NCI-H524 treated with DMSO at 0.1 percent for 48 hours (cell line): ENCODE results near the gene CLMN.

Experiments
- DNase-seq: peaks from one replicate; lab custom pipeline; 2025; lab: John Stamatoyannopoulos, UW

The CLMN gene

DNA sequence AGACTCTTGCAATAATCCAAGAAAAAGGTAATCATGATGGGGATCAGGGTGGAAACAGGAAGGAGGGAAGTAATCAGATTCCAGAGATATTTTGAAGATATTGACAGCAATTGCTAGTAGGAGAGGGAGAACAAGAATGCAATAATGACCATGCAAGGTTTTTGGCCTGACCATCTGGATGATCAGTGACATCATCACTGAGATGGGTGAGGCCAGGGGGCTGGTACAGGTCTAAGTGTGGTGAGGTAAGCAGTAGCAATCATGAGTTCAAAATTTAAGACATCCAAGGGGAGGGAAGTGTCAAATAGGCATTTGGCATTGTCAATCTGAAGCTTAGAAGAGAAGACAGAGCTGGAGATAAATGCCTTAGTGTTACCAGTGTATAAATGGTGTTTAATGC, 24.8 kb upstream of the CLMN start:
- no peak for DNase-seq

GRCh38 chr14:95341564-95341963, 21.9 kb upstream of the CLMN start:
- no peak for DNase-seq

DNA sequence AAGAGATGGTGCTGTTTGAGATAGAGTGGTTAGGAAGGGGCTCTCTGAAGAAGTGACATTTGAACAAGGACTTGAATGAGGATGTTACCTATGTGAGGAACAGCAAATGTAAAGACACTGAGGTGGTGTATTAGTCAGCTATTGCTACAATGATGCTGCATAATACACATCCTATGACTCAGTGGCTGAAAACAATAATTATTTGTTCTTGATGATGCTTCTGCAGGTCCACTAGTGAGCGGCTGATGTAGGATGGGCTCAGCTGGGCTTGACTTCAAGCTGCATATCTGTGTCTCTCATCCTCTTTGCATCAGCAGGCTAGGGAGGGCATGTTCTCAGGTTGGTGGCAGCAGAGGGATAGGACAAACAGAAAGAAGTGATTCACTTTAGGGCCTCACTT, 21.4 kb upstream of the CLMN start:
- no peak for DNase-seq

DNA sequence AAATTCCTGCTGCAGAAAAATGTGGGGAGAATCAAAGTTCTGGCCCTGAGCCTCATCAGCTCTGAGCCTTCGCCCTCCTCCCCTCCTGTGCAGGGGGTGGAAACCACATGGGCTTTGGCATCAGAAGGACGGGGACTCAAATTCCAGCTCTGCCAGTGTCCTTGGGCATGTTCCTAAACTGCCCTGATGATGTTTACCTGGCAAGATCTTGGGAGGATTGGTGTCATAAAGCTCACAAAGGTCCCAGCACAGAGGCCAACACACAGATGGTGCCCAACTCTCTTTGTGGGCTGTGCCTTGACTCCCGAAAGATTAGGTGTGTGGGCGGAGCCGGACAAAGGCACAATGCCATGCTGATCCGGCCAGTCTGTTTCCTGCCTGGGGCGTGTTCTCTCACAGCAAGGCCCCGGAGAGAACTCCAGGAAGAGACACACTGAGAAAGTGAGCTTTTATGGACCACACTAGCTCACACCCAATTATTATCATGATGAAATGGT, 20.5 kb upstream of the CLMN start:
- DNase-seq: no peak

DNA sequence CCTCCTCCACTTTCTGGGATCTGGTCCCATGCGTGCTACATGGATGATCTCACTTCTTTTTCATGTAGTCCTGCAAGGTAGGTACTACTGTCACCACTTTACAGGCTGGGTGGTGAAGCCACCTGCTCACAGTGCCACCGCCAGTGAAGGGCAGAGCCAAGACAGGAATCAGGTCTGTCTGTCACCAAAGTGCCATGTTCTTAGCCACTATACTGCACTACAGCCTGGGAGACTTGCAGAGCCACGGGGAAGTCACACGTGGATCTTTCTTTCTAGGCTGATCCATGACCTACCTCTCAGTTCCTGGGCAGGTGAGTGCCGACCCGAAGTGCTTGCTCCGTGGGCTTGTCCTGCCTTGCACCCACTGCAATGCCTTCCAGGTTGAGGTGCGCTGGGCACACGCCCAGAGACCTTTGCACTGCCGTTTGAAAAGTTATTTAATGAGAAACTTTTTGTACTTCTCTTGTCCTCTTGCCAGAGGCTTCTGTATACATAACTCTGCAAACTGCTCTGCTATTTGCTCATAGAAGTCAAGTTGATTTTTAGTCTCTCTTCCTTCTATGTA, 19.7 kb upstream of the CLMN start:
- no peak for DNase-seq

DNA sequence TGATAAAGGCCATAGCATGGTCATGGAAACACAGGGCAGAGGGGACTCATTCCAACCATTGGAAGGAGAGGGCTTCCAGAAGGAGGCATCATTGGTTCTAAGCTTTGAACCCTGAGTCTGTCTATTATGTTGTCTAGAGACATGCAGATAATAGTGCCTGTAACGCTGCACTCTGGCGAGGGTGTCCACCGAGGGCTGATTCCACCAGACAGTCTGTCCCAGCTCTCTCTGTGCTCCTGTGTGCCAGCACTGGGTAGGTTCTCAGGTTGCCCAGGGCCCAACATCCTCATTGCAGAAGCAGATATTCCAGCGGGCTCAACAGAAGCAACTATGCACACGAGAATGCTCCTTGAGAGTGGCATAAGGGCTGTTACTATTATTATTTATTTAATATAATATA, 18.7 kb upstream of the CLMN start:
- DNase-seq: no peak

DNA sequence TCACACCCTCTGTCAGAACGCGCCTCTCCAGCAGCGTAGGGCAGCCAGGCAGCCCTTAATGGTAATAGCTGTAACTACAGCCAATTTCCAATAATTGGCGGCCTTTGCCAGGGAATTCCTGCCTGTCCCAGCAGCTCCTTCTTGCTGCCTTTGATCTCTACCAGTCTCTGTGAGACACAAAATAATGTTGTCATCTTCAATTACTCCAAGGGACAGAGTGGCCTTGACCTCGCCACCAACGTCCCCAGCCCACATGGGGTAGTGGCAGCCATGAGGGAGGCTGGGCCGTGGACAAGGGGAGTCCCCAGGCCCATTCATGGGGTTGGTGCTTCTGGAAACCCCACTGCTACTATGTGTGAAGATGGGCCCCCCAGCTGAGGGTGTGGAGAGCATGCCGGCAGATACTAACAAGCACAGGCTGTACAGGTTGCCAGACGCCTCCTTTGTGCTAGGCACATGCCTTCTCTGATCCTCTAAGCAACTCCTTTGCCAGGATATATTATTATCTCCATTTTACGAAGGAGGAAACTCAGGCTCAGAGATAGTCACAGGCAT, 17.4 kb upstream of the CLMN start:
- DNase-seq: no peak

DNA sequence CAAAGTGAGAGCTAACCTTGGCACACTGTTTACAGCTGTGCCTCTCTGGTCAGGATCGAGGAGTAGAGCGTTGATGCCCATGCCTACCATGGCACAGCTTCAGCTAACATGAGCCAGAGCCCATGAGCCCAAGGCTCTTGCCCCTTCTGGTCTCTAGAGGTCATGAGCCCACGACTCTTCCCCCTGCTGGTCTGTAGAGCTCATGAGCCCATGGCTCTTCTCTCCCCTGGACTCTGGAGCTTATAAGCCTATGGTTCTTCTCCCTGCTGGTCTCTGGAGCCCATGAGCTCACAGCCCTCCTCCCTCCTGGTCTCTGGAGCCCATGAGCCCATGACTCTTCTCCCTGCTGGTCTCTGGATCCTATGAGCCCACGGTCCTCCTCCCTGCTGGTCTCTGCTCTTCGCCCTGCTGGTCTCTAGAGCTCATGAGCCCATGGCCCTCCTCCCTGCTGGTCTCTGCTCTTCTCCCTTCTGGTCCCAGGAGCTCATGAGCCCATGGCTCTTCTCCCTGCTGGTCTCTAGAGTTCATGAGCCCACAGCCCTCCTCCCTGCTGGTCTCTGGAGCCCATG, 16.6 kb upstream of the CLMN start:
- DNase-seq: no peak

DNA sequence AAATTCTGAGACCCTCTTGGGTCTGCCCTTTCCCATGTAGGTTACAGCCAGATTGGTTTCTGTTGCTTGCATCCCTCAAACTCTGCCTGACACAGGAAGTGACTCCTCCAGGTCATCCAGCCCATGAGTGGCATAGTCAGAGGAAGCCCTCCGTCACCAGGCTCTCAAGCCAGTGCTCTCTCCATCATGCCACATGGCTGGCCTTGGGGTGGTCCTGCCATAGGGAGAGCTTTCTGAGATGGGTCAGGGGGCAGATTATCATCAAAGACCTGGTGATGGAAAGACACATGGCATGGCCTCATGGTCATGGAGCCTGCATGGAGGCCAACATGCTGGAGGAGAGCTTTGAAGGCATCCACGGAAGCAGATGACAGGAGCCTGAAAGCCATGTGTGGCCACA, 15.4 kb upstream of the CLMN start:
- no peak for DNase-seq

DNA sequence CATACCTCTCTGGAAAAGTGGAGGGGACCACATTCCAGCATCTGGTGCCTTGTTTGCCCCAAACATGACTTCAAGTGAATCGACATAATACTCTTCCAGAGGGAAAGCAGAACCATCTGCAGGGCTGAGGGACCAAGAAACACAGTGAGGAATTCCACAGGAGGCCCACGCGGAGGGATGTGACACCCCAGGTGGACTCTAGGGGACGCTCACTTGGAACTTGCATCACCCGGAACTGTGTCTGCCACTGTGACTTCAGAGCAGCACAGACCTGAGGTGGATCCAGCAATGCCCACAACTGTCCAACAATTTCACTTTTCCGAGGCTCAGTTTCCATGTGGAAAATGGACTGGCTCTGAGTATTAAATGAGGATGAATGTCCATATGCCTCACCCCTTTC, 14.3 kb upstream of the CLMN start:
- no peak for DNase-seq

- no peak for DNase-seq
Observed at GRCh38 chr14:95332641-95333040, 12.9 kb upstream of the CLMN start.

- no peak for DNase-seq
Observed at GRCh38 chr14:95331708-95332408, 12.2 kb upstream of the CLMN start.

GRCh38 chr14:95330591-95331370, 11.1 kb upstream of the CLMN start:
- no peak for DNase-seq

DNA sequence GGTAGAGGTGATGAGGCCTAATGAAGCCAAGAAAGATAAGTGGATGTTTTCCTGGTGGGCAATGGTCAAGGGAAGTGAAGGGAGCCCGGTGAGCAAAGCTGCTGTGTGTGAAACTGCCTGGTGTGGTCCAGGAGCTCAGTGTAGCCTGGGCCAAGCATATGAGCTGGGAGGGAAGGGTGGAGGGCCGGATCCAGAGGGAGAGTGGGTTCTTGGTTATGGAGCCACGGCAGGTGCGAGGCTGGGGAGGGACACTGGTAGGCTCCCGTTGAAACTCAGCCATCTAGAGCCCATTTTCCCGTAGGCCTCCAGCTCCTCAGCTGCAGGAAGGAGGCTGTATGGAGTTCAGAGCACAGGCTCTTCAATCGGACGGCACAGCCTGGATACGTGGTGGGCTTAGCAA, 10.2 kb upstream of the CLMN start:
- no peak for DNase-seq

DNA sequence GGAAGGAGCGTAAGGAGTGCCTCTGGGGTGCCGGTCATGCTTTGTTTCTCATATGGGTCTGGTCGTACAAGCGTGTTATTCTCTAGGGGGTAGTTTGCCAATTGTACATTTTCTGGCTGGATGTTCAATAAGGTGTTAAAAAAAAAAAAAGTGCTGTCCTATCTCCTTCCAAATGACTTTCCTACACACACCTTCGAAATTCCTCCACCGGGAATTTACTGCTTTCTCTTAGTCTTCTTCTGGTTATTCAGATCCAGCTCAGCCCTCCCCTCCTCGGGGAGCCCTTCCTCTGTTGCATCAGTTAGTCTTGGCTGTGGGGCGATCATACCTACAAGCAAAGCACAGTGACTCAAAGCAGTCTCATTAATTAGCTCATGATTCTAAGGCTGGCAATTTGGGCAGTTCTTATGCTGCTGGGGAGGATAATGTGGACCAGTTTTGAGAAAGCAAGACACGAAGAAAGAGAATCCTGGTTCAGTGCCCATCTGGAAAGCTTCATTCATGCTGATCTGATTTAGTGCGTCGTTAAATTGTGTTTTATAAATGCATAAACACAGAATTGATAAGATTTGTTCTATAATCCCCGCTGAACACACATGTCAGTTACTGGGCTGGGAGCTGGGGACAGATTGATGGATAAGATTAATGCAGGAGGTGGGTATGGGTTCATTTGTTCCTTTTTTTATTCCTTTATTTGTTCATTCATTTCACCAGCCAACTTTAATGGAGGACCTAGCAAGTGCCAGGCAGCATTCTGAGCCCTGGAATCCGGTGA, 9.2 kb upstream of the CLMN start:
- DNase-seq: no peak

DNA sequence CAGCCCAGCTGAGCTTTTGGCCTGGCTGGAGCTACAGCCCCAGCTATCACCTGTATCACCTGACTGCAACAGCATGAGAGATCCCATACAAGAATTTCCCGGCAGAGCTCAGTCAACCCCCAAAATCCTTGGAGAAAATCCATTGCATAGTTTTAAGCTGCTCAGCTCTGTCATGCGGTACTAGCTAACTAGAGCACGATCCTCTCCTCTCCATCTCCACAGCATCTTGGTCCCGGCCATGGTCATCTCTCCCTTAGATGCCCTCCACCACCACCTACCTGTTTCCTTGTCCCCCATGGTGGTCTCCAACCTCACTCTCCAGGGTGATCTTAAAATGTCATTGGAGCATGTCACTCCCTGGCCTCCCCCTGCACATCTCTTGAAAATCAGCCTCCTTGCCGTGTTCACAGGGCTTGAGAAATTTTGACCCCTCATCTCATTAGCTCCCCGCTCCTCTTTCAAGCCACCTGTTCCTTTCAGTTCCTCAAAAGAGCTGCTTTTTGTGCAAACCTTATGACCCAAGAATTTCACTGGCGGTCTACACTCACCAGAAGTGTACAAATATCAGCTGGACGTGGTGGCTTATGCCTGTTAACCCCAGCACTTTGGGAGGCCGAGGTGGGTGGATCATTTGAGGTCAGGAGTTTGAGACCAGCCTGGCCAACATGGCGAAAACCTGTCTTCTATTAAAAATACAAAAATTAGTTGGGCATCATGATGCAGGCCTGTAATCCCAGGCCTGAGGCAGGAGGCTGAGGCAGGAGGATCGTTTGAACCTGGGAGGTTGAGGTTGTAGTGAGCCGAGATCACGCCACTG, 8.1 kb upstream of the CLMN start:
- DNase-seq: no peak

- no peak for DNase-seq
Observed at GRCh38 chr14:95326987-95327386, 7.3 kb upstream of the CLMN start.

- DNase-seq: no peak
Observed at GRCh38 chr14:95323917-95324316, 4.2 kb upstream of the CLMN start.

DNA sequence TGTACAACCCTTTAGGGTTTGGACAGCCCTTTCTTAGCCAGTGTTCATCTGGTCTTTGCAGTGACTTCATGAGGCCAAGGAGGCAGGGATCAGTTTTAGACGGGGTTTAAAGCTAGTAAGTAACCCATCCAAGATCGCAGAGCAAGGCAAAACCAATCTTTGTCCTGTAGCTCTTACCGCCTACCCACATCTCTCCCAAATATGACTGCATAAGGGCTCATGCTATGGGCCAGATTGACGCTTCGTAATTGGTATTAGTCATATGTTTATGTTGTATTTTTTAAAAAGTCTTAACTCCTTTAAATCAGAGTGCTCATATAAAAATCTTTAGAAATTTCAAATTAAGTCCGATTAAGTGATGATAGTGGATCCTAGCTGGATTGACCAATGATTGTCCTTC, 3.7 kb upstream of the CLMN start:
- no peak for DNase-seq

- no peak for DNase-seq
Observed at GRCh38 chr14:95322651-95323050, 2.9 kb upstream of the CLMN start.
